ENCODE results near the gene KRT27.

GRCh38 chr17:40795019-40795667, 12.8 kb upstream of the KRT27 start:
- TF ChIP-seq CTCF (conservative IDR thresholded peaks at IDR 0.05; ENCODE audit: low read depth in 2 of 2), result no peak
- no peak for TF ChIP-seq REST (IDR thresholded peaks at IDR 0.05; ENCODE audit: unreplicated experiment)
- TF ChIP-seq EZH2phosphoT487 (IDR thresholded peaks at IDR 0.05; ENCODE audit: unreplicated experiment), result no peak
- no peak for TF ChIP-seq ETS1 (IDR thresholded peaks at IDR 0.05)
- no peak for TF ChIP-seq CREB1 (CRISPR knock-in tag; IDR thresholded peaks at IDR 0.05; ENCODE audit: low read depth)
- TF ChIP-seq EZH2 (IDR thresholded peaks at IDR 0.05; ENCODE audit: low read depth, unreplicated experiment), result no peak
- no peak for TF ChIP-seq STAT1 (IDR thresholded peaks at IDR 0.05; ENCODE audit: unreplicated experiment)
- TF ChIP-seq POLR2AphosphoS5 (IDR thresholded peaks at IDR 0.05; ENCODE audit: low read depth), result no peak
- no peak for TF ChIP-seq ZNF114 (CRISPR knock-in tag; IDR thresholded peaks at IDR 0.05)
- TF ChIP-seq JUNB (IDR thresholded peaks at IDR 0.05; ENCODE audit: unreplicated experiment), result no peak
